B cell (primary cell): ENCODE measurements around the gene TMEM214.

ENCODE experiments used
- EZH2 ChIP-seq: IDR thresholded peaks from 2 replicates; pipeline ENCODE4 v1.6.1; 2012; ENCODE audit warnings: borderline replicate concordance, low read depth, mild to moderate bottlenecking, moderate library complexity, low read length; ENCODE audit not compliant: insufficient read depth, poor library complexity, severe bottlenecking
- TF ChIP-seq, protein P1 (sequence below): fragments of 200-600 bp; IDR thresholded peaks from one replicate; pipeline ENCODE4 v1.8.0; 2022; ENCODE audit warnings: antibody characterized with exemption, mild to moderate bottlenecking

DNA sequence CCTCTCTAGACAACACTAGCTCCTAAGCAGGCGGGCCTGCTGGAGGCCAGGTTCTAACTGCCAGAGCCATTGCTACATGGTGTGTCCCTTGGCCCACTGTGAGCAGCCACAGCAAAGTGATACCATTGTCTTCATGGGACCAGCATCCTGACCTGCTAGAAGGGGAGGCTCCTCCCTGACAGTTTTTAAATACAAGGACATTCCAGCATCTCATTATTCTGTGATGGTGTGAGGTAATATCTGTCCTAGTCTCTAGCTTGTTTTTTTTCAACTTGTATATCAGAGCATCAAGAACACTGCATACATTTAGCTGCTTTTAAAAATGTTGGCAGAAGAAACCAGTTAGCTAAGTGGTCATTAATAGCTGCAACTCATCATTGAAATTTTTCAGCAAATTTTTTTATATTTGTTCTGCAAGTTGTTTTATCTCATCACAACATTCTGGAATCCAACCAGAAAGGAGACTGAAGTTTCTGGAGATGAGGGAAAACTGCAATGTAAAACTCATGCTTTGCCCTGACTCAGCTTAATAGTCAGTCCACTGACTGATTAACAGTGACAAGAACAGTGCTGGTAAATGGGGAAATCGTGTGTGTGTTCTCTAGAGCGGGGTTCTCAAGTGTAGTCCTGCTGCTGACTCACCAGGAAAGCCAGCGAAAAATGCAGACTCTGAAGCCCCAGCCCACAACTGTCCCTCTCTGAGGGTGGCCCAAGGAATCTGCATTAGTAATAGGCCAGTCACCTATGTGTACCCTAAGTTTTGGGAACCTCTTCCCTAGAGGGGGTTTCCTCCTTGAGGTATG lies 44.5 kb upstream of the TMEM214 start:
- TF ChIP-seq, protein P1, sequence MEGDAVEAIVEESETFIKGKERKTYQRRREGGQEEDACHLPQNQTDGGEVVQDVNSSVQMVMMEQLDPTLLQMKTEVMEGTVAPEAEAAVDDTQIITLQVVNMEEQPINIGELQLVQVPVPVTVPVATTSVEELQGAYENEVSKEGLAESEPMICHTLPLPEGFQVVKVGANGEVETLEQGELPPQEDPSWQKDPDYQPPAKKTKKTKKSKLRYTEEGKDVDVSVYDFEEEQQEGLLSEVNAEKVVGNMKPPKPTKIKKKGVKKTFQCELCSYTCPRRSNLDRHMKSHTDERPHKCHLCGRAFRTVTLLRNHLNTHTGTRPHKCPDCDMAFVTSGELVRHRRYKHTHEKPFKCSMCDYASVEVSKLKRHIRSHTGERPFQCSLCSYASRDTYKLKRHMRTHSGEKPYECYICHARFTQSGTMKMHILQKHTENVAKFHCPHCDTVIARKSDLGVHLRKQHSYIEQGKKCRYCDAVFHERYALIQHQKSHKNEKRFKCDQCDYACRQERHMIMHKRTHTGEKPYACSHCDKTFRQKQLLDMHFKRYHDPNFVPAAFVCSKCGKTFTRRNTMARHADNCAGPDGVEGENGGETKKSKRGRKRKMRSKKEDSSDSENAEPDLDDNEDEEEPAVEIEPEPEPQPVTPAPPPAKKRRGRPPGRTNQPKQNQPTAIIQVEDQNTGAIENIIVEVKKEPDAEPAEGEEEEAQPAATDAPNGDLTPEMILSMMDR: no peak
- TF ChIP-seq EZH2: no peak
